ENCODE data around the gene FBN1.

FBN1 gene

DNA sequence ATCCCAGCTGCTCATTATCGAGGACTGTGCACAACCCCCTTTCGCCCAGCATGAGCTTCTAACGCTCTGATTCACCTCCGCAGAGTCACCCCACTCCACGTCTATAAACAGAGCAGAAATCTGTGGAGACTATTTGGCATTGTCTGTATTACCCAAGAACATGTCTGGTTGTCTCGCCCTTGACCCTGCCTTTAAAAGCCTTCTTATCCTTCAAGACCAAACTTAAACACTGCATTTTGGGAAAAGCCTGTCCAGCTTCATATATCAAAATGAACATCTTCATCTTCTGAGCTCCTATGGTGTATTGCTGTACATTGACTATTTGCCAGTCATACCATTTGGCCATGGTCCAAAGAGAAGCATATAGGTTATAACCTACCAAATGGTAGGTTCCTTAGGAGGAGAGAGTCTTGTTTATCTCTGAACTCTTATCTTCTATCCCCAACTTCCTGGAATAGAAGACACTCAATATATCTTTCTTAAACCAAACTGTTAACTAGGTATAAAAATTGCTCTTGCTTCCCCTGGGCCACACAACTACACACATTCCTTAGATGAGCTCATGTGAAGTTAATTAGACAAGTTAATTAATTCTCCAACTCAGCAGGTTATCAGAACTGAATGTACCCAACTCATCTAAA lies 90.1 kb downstream of the FBN1 start:
- DNase-seq (ENCODE audit: low read depth, low spot score), result no peak

DNA sequence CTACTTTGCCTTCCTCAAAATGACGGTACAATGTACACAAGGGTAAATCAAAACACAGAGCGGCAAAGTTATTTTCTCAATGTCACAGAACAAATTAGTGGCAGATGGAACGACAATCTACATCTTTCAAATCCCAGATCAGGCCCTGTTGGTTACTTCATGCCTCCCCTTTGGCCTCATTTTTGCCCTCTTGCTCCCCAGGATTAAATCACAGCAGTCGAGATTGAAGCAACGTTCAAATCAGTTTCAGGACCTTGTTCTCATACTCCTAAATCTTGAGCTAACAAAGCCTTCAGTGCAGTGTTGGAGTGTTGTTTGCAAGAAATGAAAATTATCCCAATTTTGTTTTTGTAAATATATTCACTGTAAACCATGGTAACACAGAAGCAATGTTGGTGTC lies 91.4 kb downstream of the FBN1 start:
- DNase-seq (ENCODE audit: low read depth, low spot score), result no peak

DNA sequence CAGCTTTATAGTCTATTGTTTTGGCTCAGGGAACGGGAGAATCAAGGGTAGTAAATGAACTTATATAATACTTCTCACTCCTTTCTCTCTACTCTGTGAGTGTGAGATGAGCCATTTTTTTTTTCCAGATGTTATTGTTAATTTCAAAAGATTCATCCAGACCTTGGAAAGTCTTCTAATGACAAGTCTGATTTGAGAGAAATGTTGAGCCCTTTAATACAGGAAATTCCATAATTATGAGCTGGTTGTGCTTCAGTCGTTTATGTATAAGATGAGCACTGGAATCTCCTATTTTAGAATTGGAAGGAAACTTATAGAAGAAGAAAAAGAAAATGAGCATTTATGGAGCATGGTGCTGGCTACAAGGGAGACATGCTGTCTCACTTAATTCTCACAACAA lies 92.0 kb downstream of the FBN1 start:
- DNase-seq (ENCODE audit: low read depth, low spot score), result no peak

DNA sequence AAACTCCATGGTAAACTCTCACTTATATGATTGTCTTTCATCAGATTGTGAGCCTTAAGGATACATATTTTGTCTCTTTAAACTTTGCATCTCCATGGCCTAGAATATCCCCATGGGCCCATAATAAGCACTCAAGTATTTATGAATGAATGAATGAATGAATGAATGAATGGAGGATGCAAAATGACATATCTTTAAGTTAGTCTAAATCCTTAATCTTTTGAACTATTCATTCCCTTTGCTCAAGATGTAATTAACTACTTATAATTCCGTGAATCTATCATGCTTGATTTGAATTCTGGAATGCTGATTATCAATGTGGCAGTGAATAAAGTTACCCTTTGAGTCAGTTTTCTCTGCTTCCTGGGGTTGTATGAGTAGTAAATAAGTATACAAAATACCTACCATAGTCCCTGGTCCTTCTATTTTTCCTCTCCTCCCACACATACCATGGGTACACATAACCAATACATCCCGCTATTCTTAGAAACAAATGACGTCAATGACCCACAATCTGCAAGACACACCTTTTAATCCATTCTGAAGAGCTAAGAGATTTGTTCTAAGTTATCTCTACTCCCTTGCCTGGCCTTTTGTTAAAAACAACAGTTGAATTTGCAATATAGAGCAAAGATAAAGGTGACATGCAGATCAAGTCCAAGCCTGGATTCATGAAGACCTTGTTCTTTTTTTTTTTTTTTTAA lies 94.5 kb downstream of the FBN1 start:
- DNase-seq (ENCODE audit: low read depth, low spot score), result no peak

DNA sequence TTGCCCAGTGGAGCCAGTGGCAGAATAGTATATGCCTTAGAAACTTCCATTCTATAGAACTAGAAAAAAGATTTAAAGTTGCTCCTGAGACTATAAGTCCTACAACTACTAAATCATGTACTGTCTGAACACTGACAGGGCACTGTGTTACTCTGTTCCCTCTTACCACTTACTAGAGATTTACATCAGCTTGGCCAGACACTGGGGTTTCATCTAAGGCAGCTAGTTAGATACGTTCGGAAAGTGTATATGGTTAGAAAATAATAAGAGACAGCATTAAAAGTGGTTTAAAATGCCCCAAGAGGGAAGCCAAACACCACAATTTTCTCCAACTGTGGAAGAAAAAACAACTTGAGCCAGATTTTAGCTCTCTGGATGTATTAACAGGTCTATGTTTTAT lies 97.1 kb downstream of the FBN1 start:
- no peak for DNase-seq (ENCODE audit: low read depth, low spot score)

DNA sequence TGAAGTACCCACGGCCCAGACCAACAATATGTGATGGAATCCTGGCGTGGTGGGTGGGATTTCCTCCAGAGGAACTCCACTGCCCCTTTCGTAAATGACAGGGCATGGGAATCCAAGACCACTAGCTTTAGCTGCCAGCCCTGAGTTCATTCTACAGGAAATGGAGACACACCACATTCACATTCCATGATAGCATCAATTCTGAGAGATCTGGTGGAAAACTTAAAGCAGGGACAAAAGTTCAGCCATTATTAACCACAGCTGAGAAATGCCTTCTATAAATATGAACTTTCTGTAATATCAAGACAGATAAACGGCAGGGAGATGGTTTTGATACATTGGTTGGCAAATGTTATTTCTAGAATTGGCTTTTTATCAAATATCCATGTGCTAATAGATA lies 98.2 kb downstream of the FBN1 start:
- DNase-seq (ENCODE audit: low read depth, low spot score), result no peak

DNA sequence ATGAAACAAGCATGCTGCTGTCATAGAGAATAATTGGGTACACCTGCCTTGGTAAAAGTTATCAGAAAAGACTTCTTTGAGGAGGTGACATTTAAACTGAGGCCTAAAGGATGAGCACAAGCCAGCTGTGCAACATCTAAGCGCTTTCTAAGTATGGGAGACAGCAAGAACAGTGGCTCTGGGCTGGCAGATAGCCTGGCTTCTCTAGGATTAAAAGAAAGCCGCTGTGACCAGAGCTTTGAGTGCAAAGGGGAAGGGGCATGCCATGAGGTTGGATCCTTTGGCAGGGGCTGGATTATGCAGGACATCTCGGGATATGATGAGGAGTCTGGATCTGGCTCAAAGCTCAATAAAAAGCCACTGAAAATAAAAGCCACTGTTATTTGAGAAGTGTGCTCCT lies 99.2 kb downstream of the FBN1 start:
- DNase-seq (ENCODE audit: low read depth, low spot score), result no peak

DNA sequence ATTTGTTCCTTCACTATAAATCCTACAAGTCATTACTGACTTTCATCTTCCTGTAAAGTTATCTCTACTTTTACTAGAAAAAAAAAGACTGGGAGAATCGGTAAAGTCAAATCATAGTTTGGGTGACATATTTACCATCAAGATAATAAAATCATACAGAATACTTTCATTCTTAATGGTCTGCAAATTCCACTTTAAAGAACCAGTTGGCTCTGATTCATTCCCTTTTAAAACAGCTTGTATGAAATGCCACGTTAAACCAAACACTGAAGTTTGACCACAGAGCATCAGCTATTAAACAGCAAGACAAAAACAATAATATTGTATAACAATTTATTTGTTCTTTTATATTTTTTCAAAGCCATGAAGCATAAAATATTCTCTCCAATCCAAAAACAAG lies 100.7 kb downstream of the FBN1 start:
- DNase-seq (ENCODE audit: low read depth, low spot score), result no peak

DNA sequence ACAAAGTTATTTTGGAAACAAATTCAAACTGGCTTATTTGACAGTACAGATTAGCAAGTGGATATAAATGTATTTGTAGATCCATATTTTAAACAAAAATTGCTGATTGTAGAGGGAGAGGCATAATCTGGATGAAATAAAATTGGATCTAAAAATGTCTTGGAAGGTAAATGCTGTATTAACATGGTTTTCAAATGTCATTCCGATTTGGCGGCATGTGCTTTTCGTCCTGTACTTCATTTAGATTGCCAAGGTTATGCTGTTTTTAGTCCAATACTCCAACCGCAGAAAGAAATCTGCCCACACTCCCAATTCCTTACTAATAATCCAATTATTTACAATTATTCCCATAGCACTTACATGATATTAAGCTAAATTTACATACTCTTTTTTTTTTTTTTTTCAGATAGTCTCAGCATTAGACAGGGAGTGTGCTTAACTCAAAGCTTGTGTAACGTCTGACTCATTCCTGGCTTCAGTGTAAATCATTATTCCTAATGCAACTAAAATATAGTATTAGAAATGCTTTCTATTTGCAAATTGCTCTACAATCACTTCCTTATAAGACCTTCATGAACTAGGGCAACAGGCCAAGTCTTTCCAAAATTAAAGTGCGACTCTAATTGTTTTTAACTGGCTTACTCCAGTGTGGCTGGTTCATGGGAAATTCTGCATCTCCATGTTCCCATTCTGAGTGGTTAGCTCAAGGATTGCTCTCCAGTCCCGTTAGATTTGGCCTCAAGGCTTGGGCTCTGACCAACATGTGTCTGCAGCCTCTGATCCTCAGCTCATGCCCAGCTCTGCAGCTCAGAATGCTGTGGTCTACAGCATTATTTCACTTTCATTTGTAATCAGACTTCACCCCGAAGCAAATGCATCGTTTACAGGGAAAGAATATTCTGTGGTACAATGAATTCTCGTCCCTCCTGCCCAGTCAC lies 103.9 kb downstream of the FBN1 start:
- DNase-seq (ENCODE audit: low read depth, low spot score), result no peak

DNA sequence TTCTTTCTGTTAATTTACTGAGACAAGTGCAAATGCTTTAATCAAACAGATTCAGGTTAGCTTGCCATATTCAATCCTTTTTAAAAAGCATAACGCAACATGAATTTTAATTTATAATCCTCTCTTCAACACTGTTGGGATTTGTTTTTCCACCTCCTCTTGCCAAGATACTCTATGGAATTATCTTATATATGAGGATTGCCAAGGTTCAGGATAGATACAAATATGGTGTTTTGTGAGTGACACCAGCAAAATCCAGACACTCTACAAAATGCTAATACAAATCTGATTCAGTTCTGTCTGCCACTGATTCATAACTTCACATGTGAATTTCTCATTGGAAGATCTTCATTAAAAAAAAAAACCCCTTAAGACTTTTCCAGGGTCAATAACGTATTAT lies 104.8 kb downstream of the FBN1 start:
- DNase-seq (ENCODE audit: low read depth, low spot score), result no peak

DNA sequence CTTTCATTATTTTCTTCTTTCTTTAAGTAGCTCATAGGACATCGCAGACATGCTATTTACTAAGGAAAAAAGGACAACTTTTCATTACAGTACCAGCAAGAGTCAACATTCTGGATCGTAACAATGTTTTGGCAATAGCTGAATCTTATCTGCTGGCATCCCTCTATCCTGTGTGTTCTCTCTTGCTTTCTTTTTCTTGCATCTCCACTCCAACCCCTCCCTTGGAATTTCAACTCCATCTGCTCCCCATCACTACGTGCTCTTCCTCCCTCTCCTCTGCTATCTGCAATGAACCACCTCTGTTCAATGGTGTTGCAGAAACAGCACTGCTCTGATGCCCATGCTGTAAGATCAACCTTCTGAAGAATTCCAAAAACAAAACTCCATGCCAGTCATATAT lies 106.6 kb downstream of the FBN1 start:
- DNase-seq (ENCODE audit: low read depth, low spot score), result no peak

DNA sequence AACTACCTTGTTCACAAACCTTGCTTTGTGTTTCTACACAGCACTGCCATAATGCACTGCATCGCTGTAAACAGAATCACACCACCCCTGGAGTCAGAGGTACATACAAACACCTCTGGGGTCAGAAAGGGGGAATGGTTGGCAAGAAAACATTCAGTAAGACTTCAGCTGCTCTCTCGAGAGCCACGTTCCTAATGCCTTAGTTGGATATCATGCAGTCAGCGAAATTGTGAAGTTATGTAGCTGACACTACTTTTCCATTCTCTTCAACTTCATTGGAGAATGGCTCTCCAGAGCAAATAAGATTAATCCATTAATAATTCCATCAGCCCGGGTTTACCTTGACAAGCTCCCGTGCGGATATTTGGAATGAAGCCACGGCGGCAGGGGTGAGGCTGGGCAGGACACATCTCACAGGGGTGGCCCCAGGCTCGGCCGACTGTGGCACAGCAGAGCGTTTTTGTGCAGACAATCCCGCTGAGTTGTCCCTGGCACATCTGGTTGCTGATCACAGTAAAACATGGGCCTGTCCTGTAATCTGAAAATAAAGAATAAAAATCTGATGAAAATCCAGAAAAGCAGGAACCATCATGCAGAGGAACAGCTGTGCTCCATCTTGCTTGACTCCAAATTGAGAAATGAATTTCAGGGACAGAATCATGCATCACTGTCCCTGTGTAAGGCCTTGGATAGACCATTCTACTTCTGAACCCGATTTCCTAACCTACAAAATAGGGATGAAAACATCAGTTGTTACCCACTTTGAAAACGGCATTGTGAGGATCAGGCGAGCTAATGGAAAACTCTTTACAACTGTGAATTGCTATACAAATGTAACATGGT lies 108.0 kb downstream of the FBN1 start:
- no peak for DNase-seq (ENCODE audit: low read depth, low spot score)

DNA sequence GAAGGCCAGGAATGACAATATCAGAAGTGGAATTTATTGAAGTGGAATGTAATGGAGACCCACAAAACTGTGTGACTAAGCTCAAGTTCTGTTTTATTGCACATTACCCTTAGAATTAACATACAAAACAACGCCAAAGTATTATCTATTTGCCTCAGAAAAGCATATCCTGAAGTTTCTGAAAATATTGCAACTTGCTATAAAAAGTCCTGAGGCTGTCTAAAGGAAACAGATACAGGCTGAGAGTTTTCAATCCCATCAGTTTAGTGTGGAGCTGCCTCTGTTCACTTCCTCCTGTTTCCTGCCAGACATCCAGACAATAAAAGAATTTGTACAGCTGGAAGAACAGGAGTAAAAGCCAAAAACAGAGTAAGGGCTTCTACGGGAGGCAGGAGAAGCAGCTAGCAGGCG lies 108.8 kb downstream of the FBN1 start:
- no peak for DNase-seq (ENCODE audit: low read depth, low spot score)

DNA sequence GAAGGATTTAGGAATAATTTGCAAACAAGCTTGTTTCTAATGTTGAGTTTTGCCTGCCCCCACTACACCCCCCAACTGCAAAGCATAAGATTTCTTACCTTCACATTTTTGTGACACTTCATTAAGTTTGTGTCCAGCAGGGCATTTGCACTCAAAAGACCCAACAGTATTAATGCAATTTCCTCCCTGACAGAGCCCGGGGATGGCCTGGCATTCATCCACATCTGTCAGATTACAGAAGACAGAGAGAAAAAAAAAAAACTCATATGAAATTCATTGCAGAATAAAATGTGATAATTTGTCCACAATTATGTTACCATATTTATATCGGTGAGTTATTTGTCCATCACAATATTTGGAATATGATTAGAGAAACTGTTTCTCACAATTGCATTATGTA lies 111.5 kb downstream of the FBN1 start:
- DNase-seq (ENCODE audit: low read depth, low spot score), result no peak

DNA sequence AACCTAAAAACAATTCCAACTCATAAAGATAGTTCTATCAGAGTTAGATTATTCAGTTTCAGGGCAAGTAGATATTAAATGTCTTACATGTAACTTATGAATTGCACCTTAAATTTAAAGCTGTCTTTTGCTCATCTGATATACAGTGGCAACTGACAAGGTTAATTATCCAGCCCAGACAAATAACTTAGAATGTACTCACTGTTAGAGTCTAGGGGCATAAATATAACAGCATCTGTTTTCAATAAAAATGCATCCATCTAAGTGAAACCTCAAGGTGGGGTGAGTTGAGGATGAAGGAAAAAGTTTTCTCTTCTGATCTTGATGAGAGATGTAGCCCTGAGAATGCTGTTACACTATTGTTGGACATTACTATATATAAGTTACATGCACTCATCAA lies 112.6 kb downstream of the FBN1 start:
- DNase-seq (ENCODE audit: low read depth, low spot score), result no peak

DNA sequence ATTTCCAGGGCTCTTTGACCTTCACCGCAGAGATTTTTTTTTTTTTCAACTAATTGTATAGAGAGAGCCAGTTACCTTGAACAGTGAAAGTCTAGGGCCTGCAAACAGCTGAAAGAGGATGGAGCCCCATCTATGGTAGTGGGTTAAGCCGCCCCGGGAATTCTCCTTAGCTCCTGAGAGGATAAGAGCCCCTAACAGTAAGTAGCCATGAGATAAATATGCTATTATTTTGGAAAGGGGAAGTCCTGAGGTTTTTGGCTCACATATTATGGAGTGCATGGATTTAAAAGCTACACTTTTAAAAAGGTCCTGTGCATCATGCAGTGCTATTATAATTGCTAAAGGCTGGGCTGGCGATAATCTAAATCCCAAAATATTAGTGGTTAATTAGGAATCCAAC lies 115.0 kb downstream of the FBN1 start:
- DNase-seq (ENCODE audit: low read depth, low spot score), result no peak

DNA sequence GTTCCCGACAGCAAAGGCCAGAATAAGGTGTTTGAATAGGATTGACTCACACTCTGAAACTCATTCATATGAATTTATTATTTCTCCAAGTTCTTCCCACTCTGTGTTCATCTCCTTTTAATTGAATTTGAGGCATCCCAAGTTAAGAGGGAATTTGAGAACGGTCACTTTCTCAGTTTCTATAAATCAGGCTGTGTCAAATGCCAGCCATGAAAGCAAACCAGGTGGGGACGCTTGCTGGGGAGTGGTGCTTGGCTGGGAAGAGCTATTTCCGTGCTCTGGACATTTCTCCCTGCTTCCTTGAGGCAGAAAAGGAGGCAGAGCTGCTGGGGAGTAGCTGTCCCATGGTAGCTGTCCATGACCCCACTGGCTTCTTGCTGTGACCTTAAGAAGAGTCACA lies 116.6 kb downstream of the FBN1 start:
- no peak for DNase-seq (ENCODE audit: low read depth, low spot score)

DNA sequence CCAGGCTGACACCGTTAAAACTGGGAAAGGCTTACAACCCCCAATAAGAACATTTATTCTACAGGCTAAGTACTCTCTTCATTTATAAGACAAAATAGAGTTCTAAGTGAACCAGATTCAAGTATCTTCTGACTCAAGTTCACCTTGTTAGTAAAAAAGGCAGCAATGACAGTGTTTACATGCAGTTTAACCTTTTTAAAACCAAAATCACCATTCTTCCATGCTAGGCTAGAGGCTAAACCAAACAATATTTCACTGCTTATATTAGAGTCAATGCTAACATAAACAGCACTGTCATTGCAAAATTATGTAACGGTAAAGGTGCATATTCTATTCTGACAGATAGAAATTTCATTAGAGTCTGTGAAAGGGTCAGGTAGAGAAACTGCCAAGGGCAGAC lies 118.0 kb downstream of the FBN1 start:
- DNase-seq (ENCODE audit: low read depth, low spot score), result no peak

DNA sequence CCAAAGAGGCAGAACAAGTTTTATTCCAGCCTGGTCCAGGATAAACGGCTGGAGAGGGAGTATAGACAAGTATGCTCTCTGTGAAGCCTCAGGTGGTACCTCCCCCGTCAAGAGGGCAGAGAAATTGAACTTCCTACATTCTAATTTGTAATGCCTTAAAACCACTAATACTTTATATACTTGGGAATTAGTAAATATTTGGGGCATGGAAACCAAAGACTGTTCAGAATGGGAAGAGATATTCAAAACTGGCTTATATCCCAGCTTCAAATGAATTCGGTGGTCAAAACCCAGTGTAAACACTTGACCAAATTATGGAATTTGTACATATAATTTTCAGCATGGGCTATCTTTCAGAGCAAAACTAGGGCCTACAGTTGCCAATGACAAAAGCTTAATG lies 122.6 kb downstream of the FBN1 start:
- no peak for DNase-seq (ENCODE audit: low read depth, low spot score)

DNA sequence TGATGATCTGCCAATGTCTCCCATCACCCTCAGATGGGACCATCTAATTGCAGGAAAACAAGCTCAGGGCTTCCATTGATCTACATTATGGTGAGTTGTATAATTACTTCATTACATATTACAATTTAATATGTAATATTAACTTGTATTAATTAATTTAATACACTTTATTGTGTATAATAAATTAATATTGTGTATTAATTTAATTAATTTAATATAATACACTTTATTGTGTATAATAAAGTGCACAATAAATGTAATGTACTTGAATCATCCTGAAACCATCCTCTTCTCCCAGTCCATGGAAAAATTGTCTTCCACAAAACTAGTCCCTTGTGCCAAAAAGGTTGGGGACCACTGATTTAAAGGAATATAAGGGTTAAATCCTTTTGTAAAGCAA lies 123.4 kb downstream of the FBN1 start:
- no peak for DNase-seq (ENCODE audit: low read depth, low spot score)

DNA sequence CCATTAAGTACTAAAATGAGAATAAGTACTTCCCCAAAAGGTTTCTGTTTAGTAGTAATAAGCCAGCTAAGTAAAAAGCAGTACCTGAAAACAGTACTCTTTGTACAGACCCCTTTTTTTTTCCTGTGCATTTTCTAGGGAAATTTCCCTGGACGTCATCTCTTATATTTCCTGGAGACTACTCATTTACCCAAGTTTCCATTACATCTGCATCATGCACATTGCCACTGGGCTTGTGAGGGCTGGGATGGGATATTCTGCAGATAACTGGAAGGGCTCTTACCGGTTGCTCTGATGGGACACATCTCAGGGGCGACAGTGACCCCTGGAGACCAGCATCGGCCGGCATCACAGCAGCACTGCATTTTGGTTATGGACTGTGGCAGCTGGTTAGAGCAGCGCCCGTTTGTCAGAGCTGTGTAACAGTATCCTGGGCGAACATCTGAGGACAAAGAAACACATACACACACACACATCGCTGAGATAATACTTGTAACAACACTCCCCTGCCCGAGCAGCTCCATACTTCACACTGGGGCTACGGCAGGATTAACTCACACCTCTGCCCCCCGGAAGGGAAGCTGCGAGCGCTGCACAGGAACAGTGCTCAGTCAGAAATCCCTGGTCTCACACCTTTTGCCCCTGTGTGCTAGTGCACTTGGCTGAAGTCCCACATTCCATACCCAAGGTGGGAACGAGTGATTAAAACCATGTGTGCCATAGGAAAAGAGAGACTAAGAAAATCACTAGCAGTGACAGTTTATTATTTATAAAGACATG lies 124.9 kb downstream of the FBN1 start:
- no peak for DNase-seq (ENCODE audit: low read depth, low spot score)
